ENCODE data around the gene ST3GAL2. TPM values are rescaled to one million over a fixed set of nuclear protein-coding genes. Genes with fewer than 3 reads are reported as not detected.
"Not testable (repeated sequence)": the region's sequence is repeated elsewhere in the genome, so short reads cannot be mapped to it uniquely, and the experiment has no call there.

Gene ST3GAL2
- total and polyA plus RNA-seq, 10 of the 15 experiments (the other 5 are each of a cell fraction or from before 2014, with no cell fraction given), result 0.95 to 61.7 (median 25.9) TPM

DNA sequence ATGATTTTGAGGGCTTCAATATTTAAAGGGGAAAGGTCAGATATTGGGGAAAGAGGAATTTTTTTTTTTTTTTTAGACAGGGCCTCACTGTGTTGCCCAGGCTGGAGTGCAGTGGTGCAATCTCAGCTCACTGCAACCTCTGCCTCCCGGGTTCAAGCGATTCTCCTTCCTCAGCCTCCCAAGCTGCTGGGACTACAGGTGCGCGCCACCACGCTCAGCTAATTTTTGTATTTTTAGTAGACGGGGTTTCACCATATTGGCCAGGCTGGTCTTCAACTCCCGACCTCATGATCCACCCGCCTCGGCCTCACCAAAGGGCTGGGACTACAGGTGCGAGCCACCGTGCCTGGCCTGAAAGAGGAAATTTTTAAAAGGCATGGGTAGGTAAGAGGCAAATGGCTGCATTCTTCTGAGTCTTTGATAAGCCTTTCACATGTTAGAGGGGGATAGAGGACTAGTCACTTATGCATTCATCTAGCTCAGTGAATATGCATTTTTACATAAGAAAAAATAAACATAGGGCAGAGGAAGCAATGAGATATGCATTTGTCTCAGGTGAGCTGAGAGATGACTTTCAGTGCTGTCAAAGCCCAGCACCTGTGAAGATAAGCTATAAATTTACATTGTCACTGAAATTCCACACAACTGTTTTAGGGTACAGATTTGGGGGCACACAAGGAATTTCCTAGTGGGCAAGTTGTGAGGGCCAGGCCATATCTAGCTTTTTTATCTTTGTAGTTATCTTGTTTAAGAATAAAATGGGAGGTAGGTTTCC lies 14.4 kb upstream of the ST3GAL2 start (continued):
- TF ChIP-seq, protein P1, sequence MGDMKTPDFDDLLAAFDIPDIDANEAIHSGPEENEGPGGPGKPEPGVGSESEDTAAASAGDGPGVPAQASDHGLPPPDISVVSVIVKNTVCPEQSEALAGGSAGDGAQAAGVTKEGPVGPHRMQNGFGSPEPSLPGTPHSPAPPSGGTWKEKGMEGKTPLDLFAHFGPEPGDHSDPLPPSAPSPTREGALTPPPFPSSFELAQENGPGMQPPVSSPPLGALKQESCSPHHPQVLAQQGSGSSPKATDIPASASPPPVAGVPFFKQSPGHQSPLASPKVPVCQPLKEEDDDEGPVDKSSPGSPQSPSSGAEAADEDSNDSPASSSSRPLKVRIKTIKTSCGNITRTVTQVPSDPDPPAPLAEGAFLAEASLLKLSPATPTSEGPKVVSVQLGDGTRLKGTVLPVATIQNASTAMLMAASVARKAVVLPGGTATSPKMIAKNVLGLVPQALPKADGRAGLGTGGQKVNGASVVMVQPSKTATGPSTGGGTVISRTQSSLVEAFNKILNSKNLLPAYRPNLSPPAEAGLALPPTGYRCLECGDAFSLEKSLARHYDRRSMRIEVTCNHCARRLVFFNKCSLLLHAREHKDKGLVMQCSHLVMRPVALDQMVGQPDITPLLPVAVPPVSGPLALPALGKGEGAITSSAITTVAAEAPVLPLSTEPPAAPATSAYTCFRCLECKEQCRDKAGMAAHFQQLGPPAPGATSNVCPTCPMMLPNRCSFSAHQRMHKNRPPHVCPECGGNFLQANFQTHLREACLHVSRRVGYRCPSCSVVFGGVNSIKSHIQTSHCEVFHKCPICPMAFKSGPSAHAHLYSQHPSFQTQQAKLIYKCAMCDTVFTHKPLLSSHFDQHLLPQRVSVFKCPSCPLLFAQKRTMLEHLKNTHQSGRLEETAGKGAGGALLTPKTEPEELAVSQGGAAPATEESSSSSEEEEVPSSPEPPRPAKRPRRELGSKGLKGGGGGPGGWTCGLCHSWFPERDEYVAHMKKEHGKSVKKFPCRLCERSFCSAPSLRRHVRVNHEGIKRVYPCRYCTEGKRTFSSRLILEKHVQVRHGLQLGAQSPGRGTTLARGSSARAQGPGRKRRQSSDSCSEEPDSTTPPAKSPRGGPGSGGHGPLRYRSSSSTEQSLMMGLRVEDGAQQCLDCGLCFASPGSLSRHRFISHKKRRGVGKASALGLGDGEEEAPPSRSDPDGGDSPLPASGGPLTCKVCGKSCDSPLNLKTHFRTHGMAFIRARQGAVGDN (IDR thresholded peaks at IDR 0.05), result no peak
- no peak for TF ChIP-seq ZNF207 (IDR thresholded peaks at IDR 0.05; ENCODE audit: borderline replicate concordance)
- TF ChIP-seq TARDBP (IDR thresholded peaks at IDR 0.05; ENCODE audit: borderline replicate concordance), result no peak
- no peak for TF ChIP-seq RAD51 (IDR thresholded peaks at IDR 0.05)
- no peak for TF ChIP-seq TBL1XR1 (IDR thresholded peaks at IDR 0.05; ENCODE audit: low read depth, low read length)
- TF ChIP-seq SIX5 (IDR thresholded peaks at IDR 0.05; ENCODE audit: low read depth, low read length, severe bottlenecking), result no peak

DNA sequence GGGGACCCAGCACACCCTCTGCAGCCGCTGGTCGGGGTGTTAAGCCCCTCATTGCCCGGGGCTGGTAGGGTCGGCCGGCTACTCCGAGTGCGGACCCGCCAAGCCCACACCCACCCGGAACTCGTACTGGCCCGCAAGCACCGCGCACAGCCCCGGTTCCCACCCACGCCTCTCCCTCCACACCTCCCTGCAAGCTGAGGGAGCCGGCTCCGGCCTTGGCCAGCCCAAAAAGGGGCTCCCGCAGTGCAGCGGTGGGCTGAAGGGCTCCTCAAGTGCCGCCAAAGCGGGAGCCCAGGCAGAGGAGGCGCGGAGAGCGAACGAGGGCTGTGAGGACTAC lies 12.1 kb upstream of the ST3GAL2 start:
- DNase-seq (ENCODE audit: low read depth, low spot score); FAIRE-seq; H3K27ac ChIP-seq (ENCODE audit: control insufficient read depth, insufficient read depth); BruUV-seq (replicated peaks); intact Hi-C loops (cut with micrococcal nuclease; ENCODE audit: unreplicated experiment); H3K79me2 ChIP-seq (ENCODE audit: control insufficient read depth, insufficient read depth, low read length); in situ Hi-C loops (cut with MboI); H3K4me2 ChIP-seq (ENCODE audit: control insufficient read depth, insufficient read depth); H4K20me1 ChIP-seq (ENCODE audit: control insufficient read depth, insufficient read depth); H3K9ac ChIP-seq (ENCODE audit: control insufficient read depth, insufficient read depth, low read length); H3K4me1 ChIP-seq (ENCODE audit: control insufficient read depth, insufficient read depth, low read length); ATAC-seq; H3K27me3 ChIP-seq (replicated peaks in 1 of 2; ENCODE audit: control insufficient read depth in 2 of 2, insufficient read depth in 2 of 2, low read length in 1 of 2); RAD21 ChIA-PET (ENCODE audit: unreplicated experiment); H3K9me3 ChIP-seq (replicated peaks; ENCODE audit: control insufficient read depth, insufficient read depth, low read length); H2AFZ ChIP-seq (ENCODE audit: control insufficient read depth, low read depth, low read length); H3K36me3 ChIP-seq (ENCODE audit: control insufficient read depth in 2 of 2, insufficient read depth in 2 of 2, low read length in 1 of 2); H3K4me3 ChIP-seq: not testable (repeated sequence)
- CTCF ChIA-PET, result interaction anchor here (1.5 kb wide), 1 partner anchor 57 kb away, joined by 3 read pairs; no protein-coding TSS in a partner anchor
- SMC1A ChIA-PET (ENCODE audit: uncharacterized antibody, unreplicated experiment), result interaction anchor here (0.5 to 3.9 kb wide), 3 partner anchors 13 to 63 kb away, joined by 3 to 36 read pairs (median 4); partner anchors contain the start of gene ST3GAL2
- 42% methylated on average over 23 of the region's 25 CpGs for WGBS (ENCODE audit: insufficient coverage, insufficient replicate concordance, low lambda C conversion rate, missing lambda C conversion rate)
- POLR2A ChIA-PET, result interaction anchor here (0.6 to 1.5 kb wide), 2 partner anchors 9 to 94 kb away, joined by 3 read pairs; no protein-coding TSS in a partner anchor

DNA sequence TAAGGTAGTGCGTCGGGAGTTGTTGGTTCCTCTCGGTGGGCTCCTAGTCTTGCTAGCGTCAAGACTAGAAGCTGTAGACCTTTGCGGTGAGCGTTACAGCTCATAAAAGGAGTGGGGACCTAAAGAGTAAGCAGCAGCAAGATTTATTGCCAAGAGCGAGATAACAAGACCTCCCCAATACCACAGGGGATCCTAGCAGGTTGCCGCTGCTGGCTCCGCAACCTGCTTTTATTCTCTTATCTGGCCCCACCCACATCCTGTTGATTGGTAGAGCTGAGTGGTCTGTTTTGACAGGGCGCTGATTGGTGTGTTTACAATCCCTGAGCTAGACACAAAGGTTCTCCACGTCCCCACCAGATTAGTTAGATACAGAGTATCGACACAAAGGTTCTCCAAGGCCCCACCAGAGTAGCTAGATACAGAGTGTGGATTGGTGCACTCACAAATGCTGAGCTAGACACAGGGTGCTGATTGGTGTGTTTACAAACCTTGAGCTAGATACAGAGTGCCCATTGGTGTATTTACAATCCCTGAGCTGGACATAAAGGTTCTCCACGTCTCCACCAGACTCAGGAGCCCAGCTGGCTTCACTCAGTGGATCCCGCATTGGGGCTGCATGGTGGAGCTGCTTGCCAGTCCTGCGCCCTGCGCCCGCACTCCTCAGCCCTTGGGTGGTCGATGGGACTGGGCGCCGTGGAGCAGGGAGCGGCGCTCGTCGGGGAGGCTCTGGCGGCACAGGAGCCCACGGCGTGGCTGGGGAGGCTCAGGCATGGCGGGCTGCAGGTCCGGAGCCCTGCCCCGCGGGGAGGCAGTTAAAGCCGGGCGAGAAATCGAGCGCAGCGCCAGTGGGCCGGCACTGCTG lies 11.5 kb upstream of the ST3GAL2 start:
- POLR2A ChIA-PET, result interaction anchor here (0.6 to 1.5 kb wide), 3 partner anchors 9 to 93 kb away, joined by 3 read pairs; no protein-coding TSS in a partner anchor
- 85% methylated on average over 37 of the region's 37 CpGs for WGBS (ENCODE audit: insufficient coverage, insufficient replicate concordance, low lambda C conversion rate, missing lambda C conversion rate)
- H3K4me1 ChIP-seq (ENCODE audit: control insufficient read depth, insufficient read depth, low read length); BruUV-seq (replicated peaks); H3K27ac ChIP-seq (ENCODE audit: control insufficient read depth, insufficient read depth); ATAC-seq; H3K36me3 ChIP-seq (ENCODE audit: control insufficient read depth in 2 of 2, insufficient read depth in 2 of 2, low read length in 1 of 2); H2AFZ ChIP-seq (ENCODE audit: control insufficient read depth, low read depth, low read length); RAD21 ChIA-PET (ENCODE audit: unreplicated experiment); H3K79me2 ChIP-seq (ENCODE audit: control insufficient read depth, insufficient read depth, low read length); H3K4me3 ChIP-seq; DNase-seq (ENCODE audit: low read depth, low spot score); H3K9me3 ChIP-seq (replicated peaks; ENCODE audit: control insufficient read depth, insufficient read depth, low read length); FAIRE-seq; in situ Hi-C loops (cut with MboI); H4K20me1 ChIP-seq (ENCODE audit: control insufficient read depth, insufficient read depth); H3K9ac ChIP-seq (ENCODE audit: control insufficient read depth, insufficient read depth, low read length); H3K27me3 ChIP-seq (replicated peaks in 1 of 2; ENCODE audit: control insufficient read depth in 2 of 2, insufficient read depth in 2 of 2, low read length in 1 of 2); H3K4me2 ChIP-seq (ENCODE audit: control insufficient read depth, insufficient read depth); intact Hi-C loops (cut with micrococcal nuclease; ENCODE audit: unreplicated experiment): not testable (repeated sequence)
- SMC1A ChIA-PET (ENCODE audit: uncharacterized antibody, unreplicated experiment), result interaction anchor here (0.9 kb wide), 1 partner anchor 11 kb away, joined by 3 read pairs; no protein-coding TSS in a partner anchor
- CTCF ChIA-PET, result interaction anchor here (1.0 to 1.5 kb wide), 2 partner anchors 57 to 80 kb away, joined by 3 read pairs; no protein-coding TSS in a partner anchor

Data from GM12878 (cell line).